K562 (cell line): ENCODE data around the gene LEPROT. TPM values are rescaled to one million over a fixed set of nuclear protein-coding genes. Genes with fewer than 3 reads are reported as not detected.

ENCODE experiments used
- ATAC-seq: fragments of 200-7000 bp; cut with Tn5 transposase; 3 replicates; pipeline ENCODE4 v1.9.1; 2020; ENCODE audit warnings: moderate library complexity
- Bru-seq: library from RNA; stranded (reverse); fragments of 400-500 nt; gene quantifications from one replicate; lab custom pipeline; 2021; lab: Mats Ljungman, UMichigan
- BruChase-seq, 2 experiments: library from RNA; stranded (reverse); fragments of 400-500 nt; gene quantifications; one replicate each; lab custom pipeline; 2021; lab: Mats Ljungman, UMichigan
- BruUV-seq: library from RNA; stranded (reverse); fragments of 400-500 nt; replicated peaks from 2 replicates; lab custom pipeline; 2021; lab: Mats Ljungman, UMichigan
- CTCF ChIA-PET: fragments of 300-600 bp; formaldehyde crosslinking; extraction: SDS; loops from one replicate; lab custom pipeline; 2021; ENCODE audit warnings: low intra/inter-chr PET ratio; lab: Yijun Ruan, JAX
- POLR2A ChIA-PET: fragments of 300-600, 350-650 bp; sonication (Branson Sonifier 250); formaldehyde crosslinking; extraction: SDS; loops from one replicate; lab custom pipeline; 2021; ENCODE audit warnings: antibody characterized with exemption, inconsistent platforms; lab: Yijun Ruan, JAX
- DNase-seq, 4 experiments: peaks; one replicate each; pipeline versions ENCODE4 v3.0.0 to v3.0.0-alpha.2; 2011 to 2018; ENCODE audit warnings: low spot score in 3 of 4, mixed read lengths in 3 of 4; ENCODE audit errors: extremely low read depth in 1 of 4
- FAIRE-seq: peaks from 2 replicates; lab custom pipeline; 2011; peaks lifted over from hg19 to GRCh38; lab: Jason Lieb, UNC
- H2AFZ ChIP-seq: 2 replicates; pipeline ENCODE4 v1.6.0; 2011; ENCODE audit warnings: low read depth, low read length, control low read depth, inconsistent platforms
- H3K27ac ChIP-seq: fragments of 200-600 bp; 3 replicates; pipeline ENCODE4 v1.8.0; 2011; ENCODE audit warnings: low read depth, mild to moderate bottlenecking, control low read depth, inconsistent platforms, low read length, moderate library complexity, mixed read lengths; ENCODE audit errors: extremely low read depth
- H3K27me3 ChIP-seq, 2 experiments: fragments of 300-600 bp in 1 of 2; 2 replicates in 1 of 2; 3 replicates in 1 of 2; pipeline versions ENCODE4 v1.6.0 to v1.8.0; 2011; ENCODE audit warnings: inconsistent platforms in 2 of 2, low read length in 2 of 2, mild to moderate bottlenecking in 1 of 2, mixed read lengths in 1 of 2, moderate library complexity in 1 of 2; ENCODE audit not compliant: control insufficient read depth in 2 of 2, insufficient read depth in 2 of 2
- H3K36me3 ChIP-seq: fragments of 300-600 bp; 3 replicates; pipeline ENCODE4 v1.8.0; 2011; ENCODE audit warnings: mild to moderate bottlenecking, low read length, inconsistent platforms; ENCODE audit not compliant: control insufficient read depth, insufficient read depth
- H3K4me1 ChIP-seq, 2 experiments: fragments of 200-600 bp in 1 of 2; replicated peaks in 1 of 2; 2 replicates in 1 of 2; 3 replicates in 1 of 2; pipeline versions ENCODE4 v1.5.1 to v1.8.0; 2011; ENCODE audit warnings: inconsistent platforms in 2 of 2, low read length in 2 of 2, mild to moderate bottlenecking in 1 of 2, mixed read lengths in 1 of 2, moderate library complexity in 1 of 2; ENCODE audit not compliant: control insufficient read depth in 2 of 2, insufficient read depth in 2 of 2
- H3K4me2 ChIP-seq: 2 replicates; pipeline ENCODE4 v1.6.1; 2011; ENCODE audit warnings: low read length, control low read depth, inconsistent platforms, mixed read lengths; ENCODE audit not compliant: insufficient read depth
- H3K4me3 ChIP-seq: fragments of 200-600 bp; sonication (generic), shearing (Covaris generic); 2 replicates; pipeline ENCODE4 v1.5.1; 2016; ENCODE audit warnings: control low read depth, inconsistent platforms
- H3K79me2 ChIP-seq: fragments of 200-600 bp; 3 replicates; pipeline ENCODE4 v1.8.0; 2011; ENCODE audit warnings: low read length, inconsistent platforms; ENCODE audit not compliant: control insufficient read depth, insufficient read depth
- H3K9ac ChIP-seq, 2 experiments: 2 replicates each; pipeline versions ENCODE4 v1.6.0 to v1.6.1; 2011; ENCODE audit warnings: low read depth in 2 of 2, low read length in 2 of 2, control low read depth in 1 of 2, inconsistent platforms in 1 of 2, mild to moderate bottlenecking in 1 of 2, mixed read lengths in 1 of 2; ENCODE audit not compliant: insufficient read depth in 1 of 2
- H3K9me1 ChIP-seq: one replicate; pipeline ENCODE4 v1.6.0; 2011; ENCODE audit warnings: inconsistent platforms, mild to moderate bottlenecking, low read length, moderate library complexity; ENCODE audit not compliant: control insufficient read depth, insufficient read depth
- H3K9me3 ChIP-seq: replicated peaks from 2 replicates; pipeline ENCODE4 v1.5.1; 2011; ENCODE audit warnings: low read depth, low read length, inconsistent platforms; ENCODE audit not compliant: control insufficient read depth, insufficient read depth
- H4K20me1 ChIP-seq: replicated peaks from 2 replicates; pipeline ENCODE4 v1.6.1; 2011; ENCODE audit warnings: low read length, inconsistent platforms, mixed read lengths; ENCODE audit not compliant: control insufficient read depth, insufficient read depth
- CBX3 ChIP-seq, 2 experiments: IDR thresholded peaks; 1 replicate in 1 of 2; 2 replicates in 1 of 2; pipeline ENCODE4 v1.6.1; 2012; ENCODE audit warnings: inconsistent platforms in 2 of 2, low read length in 2 of 2, borderline replicate concordance in 1 of 2, control low read depth in 1 of 2
- GTF2E2 ChIP-seq: fragments of 200-800 bp; sonication (Bioruptor generic); IDR thresholded peaks from 2 replicates; pipeline ENCODE4 v1.6.1; 2016; ENCODE audit warnings: missing genetic modification characterization, missing compliant biosample characterization
- HES1 ChIP-seq: fragments of 450-650 bp; IDR thresholded peaks from 2 replicates; pipeline ENCODE4 v1.6.1; 2016; ENCODE audit warnings: low read depth, mild to moderate bottlenecking, moderate library complexity
- HNRNPUL1 ChIP-seq: fragments of 200-400 bp; formaldehyde crosslinking; IDR thresholded peaks from 2 replicates; pipeline ENCODE4 v1.6.1; 2017; ENCODE audit warnings: low read length
- KAT7 ChIP-seq: sonication (generic); formaldehyde crosslinking; IDR thresholded peaks from 2 replicates; pipeline ENCODE4 v1.8.0; 2022; ENCODE audit warnings: missing genetic modification reagents, mild to moderate bottlenecking, borderline replicate concordance
- KDM1A ChIP-seq, 2 experiments: fragments of 450-650 bp; IDR thresholded peaks; 2 replicates each; pipeline ENCODE4 v1.6.1; 2016; ENCODE audit warnings: mild to moderate bottlenecking in 2 of 2
- NFYB ChIP-seq: IDR thresholded peaks from 2 replicates; pipeline ENCODE4 v1.6.1; 2011; ENCODE audit warnings: mild to moderate bottlenecking, moderate library complexity; ENCODE audit not compliant: insufficient read length; ENCODE audit errors: extremely low read depth
- SMARCB1 ChIP-seq: IDR thresholded peaks from 2 replicates; pipeline ENCODE4 v1.6.1; 2011; ENCODE audit warnings: improper control_type of control experiment, low read depth; ENCODE audit not compliant: insufficient read length
- TBP ChIP-seq: optimal IDR thresholded peaks from 2 replicates; pipeline ENCODE3; 2011; ENCODE audit warnings: low read depth, low read length, improper control_type of control experiment
- ZKSCAN1 ChIP-seq: fragments of 150-350 bp; IDR thresholded peaks from 2 replicates; pipeline ENCODE4 v1.6.1; 2016; ENCODE audit warnings: low read depth, low read length
- ZNF3 ChIP-seq: fragments of 250-450 bp; sonication (Bioruptor Pico); IDR thresholded peaks from 2 replicates; pipeline ENCODE4 v1.5.0; 2021; ENCODE audit warnings: mild to moderate bottlenecking, moderate library complexity
- WGBS: fragments of 100-300 bp; shearing (Covaris generic); methylation state at CpG from one replicate; pipeline ENCODE4 v1.1.6; 2016; ENCODE audit warnings: low coverage, mixed read lengths; ENCODE audit not compliant: insufficient coverage; ENCODE audit errors: missing lambda C conversion rate; 5-methylcytosine and 5-hydroxymethylcytosine counted together
- in situ Hi-C: fragments of 300-500 bp; cut with MboI; formaldehyde crosslinking; loops from 4 replicates; pipeline ENCODE4 v1.15.0; 2018; ENCODE audit warnings: inconsistent platforms, mixed read lengths
- intact Hi-C: fragments of 100-400 bp; cut with micrococcal nuclease; formaldehyde crosslinking; loops from 2 replicates; pipeline ENCODE4 v1.14.2; 2022
- long read RNA-seq, 3 experiments: library from polyadenylated mRNA in 2 of 3; library from RNA in 1 of 3; unstranded in 2 of 3; stranded (forward) in 1 of 3; transcript quantifications; one replicate each; pipeline ENCODE4 v2.0.0, GENCODE V29; 2019 to 2022
- polyA minus RNA-seq, 3 experiments: library from RNA; depleted of rRNA, polyadenylated mRNA; stranded (reverse); fragments of >200 nt; gene quantifications; 2 replicates each; pipeline ENCODE4 v1.2.3, GENCODE V29; 2011
- polyA plus RNA-seq, 8 experiments: library from polyadenylated mRNA; depleted of rRNA in 4 of 8; stranded (reverse) in 5 of 8; unstranded in 3 of 8; fragments of >200 nt; fragmentation: Nextera tagmentation in 2 of 8; fragmentation: Illumina TruSeq in 1 of 8; extraction: Ambion mirVana in 2 of 8; extraction: Trizol in 1 of 8; gene quantifications; 2 replicates each; pipeline versions ENCODE4 v1.2.1 to v1.2.3, GENCODE V29; 2011 to 2014; ENCODE audit warnings: inconsistent platforms in 1 of 8, missing spikeins in 1 of 8
- total RNA-seq, 7 experiments: library from RNA; depleted of rRNA in 6 of 7; stranded (reverse); fragments of >200 nt in 6 of 7; fragmentation: Illumina TruSeq in 2 of 7; extraction: Trizol in 2 of 7; gene quantifications; 2 replicates each; pipeline versions ENCODE4 v1.2.1 to v1.2.3, GENCODE V29; 2011 to 2021; ENCODE audit warnings: low replicate concordance in 1 of 7
- TF ChIP-seq, protein P1 (sequence below): IDR thresholded peaks from 2 replicates; pipeline ENCODE4 v1.6.1; 2011; ENCODE audit warnings: borderline replicate concordance, low read depth, mild to moderate bottlenecking, moderate library complexity, low read length; ENCODE audit not compliant: insufficient read depth, poor library complexity, severe bottlenecking

The LEPROT gene, protein sequence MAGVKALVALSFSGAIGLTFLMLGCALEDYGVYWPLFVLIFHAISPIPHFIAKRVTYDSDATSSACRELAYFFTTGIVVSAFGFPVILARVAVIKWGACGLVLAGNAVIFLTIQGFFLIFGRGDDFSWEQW
- 47.7 and 171 TPM in 2 replicates for total RNA-seq (2011; cell fraction: chromatin; rRNA removed; ENCODE audit: low replicate concordance)
- total RNA-seq (2011; cell fraction: nucleolus; rRNA removed): 33.7 and 49.6 TPM in 2 replicates
- total RNA-seq (2011; cell fraction: nucleoplasm; rRNA removed): 135 and 209 TPM in 2 replicates
- total RNA-seq (2014; rRNA removed) (28.1 and 34.8 TPM in 2 replicates), total RNA-seq (2014; rRNA removed; fragmentation: Illumina TruSeq; extraction: Trizol) (45.8 and 52.8 TPM in 2 replicates), total RNA-seq (2015; rRNA removed; fragmentation: Illumina TruSeq; extraction: Trizol) (40.6 and 46.3 TPM in 2 replicates), total RNA-seq (2021) (38.2 and 42.9 TPM in 2 replicates), polyA plus RNA-seq (2011; rRNA removed) (84.0 and 97.5 TPM in 2 replicates), polyA plus RNA-seq (2014; fragmentation: Illumina TruSeq; extraction: Trizol) (44.0 and 47.4 TPM in 2 replicates), polyA plus RNA-seq (2014; fragmentation: Nextera tagmentation; extraction: Ambion mirVana) (10 to 100 TPM; 30.7 to 38.5 TPM), polyA plus RNA-seq (2014; rRNA removed) (53.4 and 54.9 TPM in 2 replicates), polyA minus RNA-seq (2011; rRNA and poly(A)+ RNA removed) (65.3 and 66.8 TPM in 2 replicates), Bru-seq, nascent RNA (percentile 94 among the genes with signal in this experiment), BruChase-seq, experiment 1, labeled RNA remaining after a 2-hour chase (percentile 95 among the genes with signal in this experiment), BruChase-seq, experiment 2, labeled RNA remaining after a 6-hour chase (percentile 94 among the genes with signal in this experiment)
- 33.1 and 88.6 TPM in 2 replicates for polyA plus RNA-seq (2011; cell fraction: cytosol; rRNA removed)
- 88.8 and 104 TPM in 2 replicates for polyA plus RNA-seq (2011; cell fraction: nucleus; rRNA removed)
- 40.2 and 59.7 TPM in 2 replicates for polyA plus RNA-seq (2012)
- 24.1 and 26.4 TPM in 2 replicates for polyA minus RNA-seq (2011; cell fraction: cytosol; rRNA and poly(A)+ RNA removed)
- 68.3 and 104 TPM in 2 replicates for polyA minus RNA-seq (2011; cell fraction: nucleus; rRNA and poly(A)+ RNA removed)
- long read RNA-seq, experiment 1, full-length matches to known transcripts: 78 of 96 reads
- long read RNA-seq, experiment 1, partial matches to known transcripts: 11 of 96 reads
- long read RNA-seq, experiment 1, other reads (novel, unspliced or antisense): 7 of 96 reads
- long read RNA-seq, experiment 2, full-length matches to known transcripts: 7 of 10 reads
- long read RNA-seq, experiment 2, partial matches to known transcripts: 2 of 10 reads
- long read RNA-seq, experiment 2, other reads (novel, unspliced or antisense): 1 of 10 reads
- long read RNA-seq, experiment 3, full-length matches to known transcripts: 63 of 71 reads
- long read RNA-seq, experiment 3, partial matches to known transcripts: 6 of 71 reads
- long read RNA-seq, experiment 3, other reads (novel, unspliced or antisense): 2 of 71 reads

DNA sequence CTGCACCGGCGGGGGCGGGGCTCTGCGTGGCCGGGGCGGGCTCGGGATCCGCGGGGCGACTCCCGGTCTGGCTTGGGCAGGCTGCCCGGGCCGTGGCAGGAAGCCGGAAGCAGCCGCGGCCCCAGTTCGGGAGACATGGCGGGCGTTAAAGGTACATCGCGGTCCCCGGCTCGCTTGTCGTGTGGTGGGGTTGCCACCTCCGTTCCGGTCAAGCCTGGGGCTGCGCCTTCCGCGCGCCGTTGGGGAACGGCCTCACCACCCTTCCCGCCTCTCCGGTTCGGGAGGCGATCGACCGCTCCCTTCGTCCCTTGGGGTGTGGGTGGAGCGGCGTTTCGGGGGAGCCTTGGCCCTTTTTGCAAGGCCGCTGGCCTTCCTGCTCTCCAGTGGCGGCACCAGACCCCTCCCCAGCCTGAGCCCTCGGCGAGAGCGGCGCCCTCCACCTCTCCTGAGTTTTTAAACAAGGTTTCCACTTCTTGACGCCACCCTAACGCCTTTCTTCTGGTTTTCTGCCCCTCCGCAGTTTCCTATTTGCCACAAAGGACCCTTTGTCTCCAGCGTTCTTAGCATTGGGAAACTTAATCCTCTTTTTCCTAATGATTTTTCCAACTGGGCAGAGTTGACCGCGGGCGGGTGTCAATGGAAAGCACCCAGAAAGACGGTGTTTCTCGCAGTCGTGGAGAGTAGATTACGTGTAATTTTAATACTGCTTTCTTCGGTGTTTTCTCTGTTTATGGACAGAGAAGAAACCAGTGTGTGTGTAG, at the start of gene LEPROT, which contains the start of gene LEPR:
Gene LEPROT, plus strand, starts transcription at position 79 of the 761 bp plus-strand sequence. Its CDS starts 57 bp downstream, at position 136.
Gene LEPR, plus strand, starts transcription at position 79 of the 761 bp plus-strand sequence. CDS start 144,898 bp downstream, outside the sequence.
- Histone ChIP-seq H3K27me3 (no peaks in the 10 kb centered on the region), H3K4me3 (peak within 1 kb of the TSS; percentile 83), H3K9me3 (no peaks in the 10 kb centered on the region), H2AFZ (peak within 1 kb of the TSS; percentile 79), H3K4me2 (peak within 1 kb of the TSS; percentile 95), H3K27ac (peak within 1 kb of the TSS; percentile 95), H3K4me1 (peaks cover 25 to 65% of the 10 kb centered on the region in 2 experiments), H4K20me1 (peaks cover 3% of the 10 kb centered on the region; the same call in 1 of the 2 replicates), H3K79me2 (peaks cover 53% of the 10 kb centered on the region), H3K36me3 (peaks cover 29% of the 10 kb centered on the region), H3K9ac (peak within 1 kb of the TSS; percentile 95 to 99), H3K9me1 (no peaks in the 10 kb centered on the region)
- intact Hi-C loops (loop anchor here (2.0 to 5.0 kb wide), 5 partner anchors 57 to 353 kb away; no protein-coding TSS in a partner anchor), in situ Hi-C loops (loop anchor here (10.0 kb wide), 1 partner anchor 356 kb away; no protein-coding TSS in a partner anchor)
- ATAC-seq (no peak; the same call in 1 of the 3 replicates), DNase-seq (no peak), FAIRE-seq (no peak)
- no TSS peak for BruUV-seq
- under 1% methylated on average over 38 of the region's 60 CpGs for WGBS
- POLR2A ChIA-PET: interaction anchor here (0.8 to 1.3 kb wide), 5 partner anchors 8 to 276 kb away, joined by 3 to 5 read pairs (median 3); no protein-coding TSS in a partner anchor
- CTCF ChIA-PET: no interaction called here
- TF ChIP-seq, protein P1, sequence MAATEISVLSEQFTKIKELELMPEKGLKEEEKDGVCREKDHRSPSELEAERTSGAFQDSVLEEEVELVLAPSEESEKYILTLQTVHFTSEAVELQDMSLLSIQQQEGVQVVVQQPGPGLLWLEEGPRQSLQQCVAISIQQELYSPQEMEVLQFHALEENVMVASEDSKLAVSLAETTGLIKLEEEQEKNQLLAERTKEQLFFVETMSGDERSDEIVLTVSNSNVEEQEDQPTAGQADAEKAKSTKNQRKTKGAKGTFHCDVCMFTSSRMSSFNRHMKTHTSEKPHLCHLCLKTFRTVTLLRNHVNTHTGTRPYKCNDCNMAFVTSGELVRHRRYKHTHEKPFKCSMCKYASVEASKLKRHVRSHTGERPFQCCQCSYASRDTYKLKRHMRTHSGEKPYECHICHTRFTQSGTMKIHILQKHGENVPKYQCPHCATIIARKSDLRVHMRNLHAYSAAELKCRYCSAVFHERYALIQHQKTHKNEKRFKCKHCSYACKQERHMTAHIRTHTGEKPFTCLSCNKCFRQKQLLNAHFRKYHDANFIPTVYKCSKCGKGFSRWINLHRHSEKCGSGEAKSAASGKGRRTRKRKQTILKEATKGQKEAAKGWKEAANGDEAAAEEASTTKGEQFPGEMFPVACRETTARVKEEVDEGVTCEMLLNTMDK: peak; percentile 14
- TF ChIP-seq CBX3 (IDR thresholded peaks at IDR 0.05; ENCODE audit: borderline replicate concordance in 1 of 2, low read length in 2 of 2) (peak in 1 of 2 experiments; percentile 27; a peak in 1 of 3 replicates), GTF2E2 (peak; percentile 78; the same call in 1 of the 2 replicates), SMARCB1 (no peak), KDM1A (IDR thresholded peaks at IDR 0.05) (no peak), NFYB (no peak), ZNF3 (CRISPR knock-in tag) (no peak), ZKSCAN1 (no peak), HNRNPUL1 (no peak), HES1 (no peak), KAT7 (0 out of 2 replicates have a peak, but pooled peaks have one; percentile 45), TBP (peak; percentile 74)
